ENCODE data around the gene TTLL10. TPM values are rescaled to one million over a fixed set of nuclear protein-coding genes. Genes with fewer than 3 reads are reported as not detected.

The TTLL10 gene
- total RNA-seq: not detected in 2 replicates

DNA sequence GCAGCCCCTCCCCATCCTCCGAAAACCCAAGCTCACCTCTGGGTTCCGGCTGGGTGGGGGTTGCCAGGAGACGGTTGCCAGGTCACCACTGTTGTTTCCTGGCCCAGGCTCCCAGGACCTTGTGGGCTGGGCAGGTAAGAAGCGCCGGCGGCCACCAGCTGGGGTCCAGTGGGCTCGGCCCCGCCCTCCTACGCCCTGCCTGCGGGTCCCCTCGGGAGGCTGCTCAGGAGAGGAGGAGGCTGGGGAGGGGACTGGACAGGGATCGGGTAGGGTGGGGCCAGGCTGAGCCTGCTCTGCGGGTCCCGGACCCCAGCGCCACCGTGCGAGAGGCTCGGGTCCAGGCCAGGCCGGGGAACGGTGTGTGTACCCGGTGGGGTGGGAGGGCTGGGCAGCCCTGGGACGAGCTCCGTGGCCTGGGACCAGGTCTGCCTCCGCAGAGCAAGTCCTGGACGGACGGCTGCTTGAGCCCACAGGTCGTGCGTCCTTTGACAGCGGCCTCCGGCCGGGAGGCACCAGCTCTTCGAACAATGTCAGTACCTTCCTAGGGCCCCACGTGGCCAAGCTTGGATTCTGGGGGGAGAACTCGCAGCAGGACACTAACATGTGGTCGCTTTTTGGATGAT lies at the start of gene TTLL10:
Gene TTLL10, plus strand, starts transcription at position 88 of the 623 bp plus-strand sequence. CDS start 5,336 bp downstream, outside the sequence.

GRCh38 chr1:1206376-1206965 lies 32.8 kb downstream of the TTLL10 start, which contains the start of gene TNFRSF18:
TSS of gene TNFRSF18 (minus strand) at chr1:1206592. CDS start at chr1:1206571, 21 bp downstream.

DNA sequence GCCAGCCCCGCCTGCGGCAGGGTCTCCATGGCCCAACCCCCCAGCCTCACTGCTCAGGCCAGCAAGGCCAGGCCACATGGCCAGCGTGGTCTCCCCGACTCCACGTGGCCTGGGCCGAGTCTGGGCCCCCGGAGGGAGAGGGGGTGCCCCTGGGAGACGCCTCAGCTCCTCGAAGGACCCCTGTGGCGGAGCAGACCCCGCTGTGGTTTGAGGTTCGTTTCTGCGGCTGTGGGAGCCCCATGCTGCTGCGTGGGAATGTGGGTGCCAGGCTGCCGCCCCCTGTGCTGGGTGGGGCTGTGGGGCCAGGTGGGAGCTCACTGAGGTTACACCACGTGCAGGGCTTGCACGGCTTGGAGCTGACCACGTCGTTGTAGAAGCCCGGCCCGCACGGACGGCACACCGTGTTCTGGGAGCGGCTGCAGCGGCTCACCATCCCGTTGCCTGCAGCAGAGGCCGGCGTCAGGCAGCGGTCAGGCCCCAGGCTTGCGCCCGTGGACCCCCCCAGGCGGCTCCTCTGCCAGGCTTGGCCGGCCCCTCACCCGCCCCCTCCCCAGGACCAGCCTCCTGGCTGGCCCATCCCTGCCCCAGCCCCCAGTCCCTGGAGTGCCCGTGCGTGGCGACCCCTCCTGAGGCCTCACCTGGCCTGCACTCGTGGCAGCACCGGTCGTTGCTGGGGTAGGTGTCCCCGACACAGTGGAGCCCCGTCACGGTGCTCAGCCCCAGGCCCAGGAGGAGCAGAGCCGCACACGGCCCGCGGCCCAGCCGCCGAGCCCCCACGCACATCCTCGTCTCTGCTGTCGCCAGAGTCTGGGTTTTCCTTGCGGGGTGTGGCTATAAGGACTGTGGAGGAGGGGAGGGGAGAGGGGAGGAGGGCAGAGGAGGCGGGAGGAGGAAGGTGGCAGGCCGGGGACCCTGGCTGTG lies 39.9 kb downstream of the TTLL10 start, which contains the start of gene TNFRSF4:
Gene TNFRSF4, minus strand, starts transcription at position 809 of the 921 bp plus-strand sequence. Its CDS starts 26 bp downstream, at position 783.

DNA sequence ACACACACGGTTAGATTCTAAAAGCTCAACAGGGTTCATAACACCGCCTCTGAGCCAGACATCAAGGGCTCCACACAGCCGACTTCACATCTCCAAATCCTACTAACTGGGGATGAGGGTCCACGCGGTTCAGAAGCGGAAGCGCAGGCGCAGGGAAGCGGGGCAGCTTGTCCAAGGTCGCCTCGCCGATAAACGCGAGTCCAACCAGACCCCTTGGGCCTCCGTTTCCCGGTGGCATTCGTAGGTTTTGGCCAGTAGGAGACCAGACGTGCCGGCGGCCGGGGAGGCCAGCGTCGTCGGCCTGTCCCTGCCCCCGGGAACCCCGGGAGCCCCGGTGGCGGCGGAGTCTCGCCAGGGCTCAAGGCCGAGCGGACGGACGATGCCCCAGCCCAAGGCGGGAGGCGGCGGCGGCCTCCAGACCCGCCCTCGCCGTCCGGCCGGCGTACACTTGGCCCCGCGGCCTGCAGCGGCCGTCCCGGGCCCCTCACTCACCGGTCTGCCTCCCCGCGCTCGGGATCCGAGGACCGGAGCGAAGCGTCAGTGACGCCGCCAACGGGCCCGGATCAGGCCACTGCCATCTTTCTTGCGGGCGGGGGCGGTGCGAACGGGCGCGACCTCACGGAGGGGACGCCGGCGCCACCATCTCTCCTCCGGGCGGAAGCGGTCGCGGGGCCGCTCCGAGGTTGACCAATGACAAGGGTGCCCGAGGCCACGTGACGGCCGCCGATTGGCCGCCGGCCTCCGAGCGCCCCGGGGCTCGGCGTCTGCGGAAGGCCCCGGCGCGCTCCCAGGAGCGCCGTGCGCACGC lies 57.9 kb downstream of the TTLL10 start, which contains the start of gene SDF4:
Gene SDF4, minus strand, starts transcription at position 602 of the 808 bp plus-strand sequence. CDS start 3,229 bp downstream, outside the sequence.

GRCh38 chr1:1232208-1232795 lies 58.6 kb downstream of the TTLL10 start, which contains the start of gene B3GALT6:
TSS of gene B3GALT6 (plus strand) at chr1:1232237. CDS start at chr1:1232279, 42 bp downstream.

DNA sequence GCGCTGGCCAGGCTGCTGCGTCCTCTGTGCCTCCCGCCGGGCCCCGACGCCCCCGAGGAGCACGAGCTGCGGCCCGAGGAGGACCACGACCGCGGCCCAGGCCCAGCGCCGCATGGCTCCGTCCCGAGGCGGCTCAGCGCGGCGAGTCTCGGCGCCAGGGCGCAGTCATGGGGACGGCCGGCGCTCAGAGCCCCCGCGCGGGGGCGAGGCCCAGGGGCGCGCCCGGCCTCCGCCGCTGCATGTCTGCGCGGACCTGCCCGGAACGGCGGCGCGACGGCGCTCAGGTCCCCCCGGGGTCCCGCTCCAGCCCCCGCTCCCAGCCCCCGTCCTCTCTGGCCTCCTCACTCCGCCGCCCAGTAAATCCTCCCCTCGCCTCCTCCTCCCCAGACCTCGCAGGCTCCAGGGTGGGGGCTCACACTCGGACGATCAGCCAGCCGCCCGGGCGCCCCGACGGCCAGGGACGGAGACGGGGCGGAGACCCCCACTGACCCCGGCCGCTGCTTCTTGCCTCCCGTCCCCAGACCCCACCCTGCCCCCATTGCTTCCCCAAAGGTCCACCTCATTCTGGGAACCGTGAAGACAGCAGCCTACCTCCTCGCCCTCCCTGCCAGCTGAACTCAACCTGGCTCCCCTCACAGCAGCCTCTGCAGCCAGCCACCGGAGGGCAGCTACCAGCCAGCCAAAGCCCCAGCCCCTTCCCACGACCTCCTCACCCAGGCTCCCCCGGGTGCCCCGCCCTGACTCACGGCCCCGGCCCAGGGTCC lies 73.1 kb downstream of the TTLL10 start, which contains the start of gene C1QTNF12:
Gene C1QTNF12, minus strand, starts transcription at position 146 of the 764 bp plus-strand sequence. Its CDS starts 32 bp downstream, at position 114.

Other genes starting within 250 kb of the TTLL10 start
- 4.5 and 5.8 TPM in 2 replicates for gene SAMD11, start 250.0 kb upstream of the TTLL10 start, total RNA-seq
- 57.2 and 178 TPM in 2 replicates for gene NOC2L, start 214.6 kb upstream of the TTLL10 start, total RNA-seq
- 5.0 and 7.9 TPM in 2 replicates for gene KLHL17, start 213.3 kb upstream of the TTLL10 start, total RNA-seq
- gene PLEKHN1, start 207.4 kb upstream of the TTLL10 start, total RNA-seq: 0.28 and 0.58 TPM in 2 replicates
- 0.38 and 8.5 TPM in 2 replicates for gene PERM1, start 191.8 kb upstream of the TTLL10 start, total RNA-seq
- 4.2 and 7.6 TPM in 2 replicates for gene HES4, start 173.8 kb upstream of the TTLL10 start, total RNA-seq
- gene ISG15, start 160.4 kb upstream of the TTLL10 start, total RNA-seq: 48.8 and 104 TPM in 2 replicates
- gene AGRN, start 153.8 kb upstream of the TTLL10 start, total RNA-seq: 25.9 and 49.3 TPM in 2 replicates
- gene RNF223, start 99.6 kb upstream of the TTLL10 start, total RNA-seq: not detected in 2 replicates
- gene C1orf159, start 57.8 kb upstream of the TTLL10 start, total RNA-seq: 4.4 and 5.4 TPM in 2 replicates
- gene TNFRSF18, start 32.7 kb downstream of the TTLL10 start, total RNA-seq: 0.28 TPM in 1 of 2 replicates, not detected in the other
- not detected in 2 replicates for gene TNFRSF4, start 40.3 kb downstream of the TTLL10 start, total RNA-seq
- 90.1 and 109 TPM in 2 replicates for gene SDF4, start 58.1 kb downstream of the TTLL10 start, total RNA-seq
- 28.2 and 31.2 TPM in 2 replicates for gene B3GALT6, start 58.4 kb downstream of the TTLL10 start, total RNA-seq
- gene C1QTNF12, start 72.8 kb downstream of the TTLL10 start, total RNA-seq: 0.38 and 0.85 TPM in 2 replicates
- gene UBE2J2, start 100.0 kb downstream of the TTLL10 start, total RNA-seq: 31.3 and 43.5 TPM in 2 replicates
- 0.58 and 1.4 TPM in 2 replicates for gene SCNN1D, start 106.6 kb downstream of the TTLL10 start, total RNA-seq
- gene ACAP3, start 134.1 kb downstream of the TTLL10 start, total RNA-seq: 33.0 and 34.3 TPM in 2 replicates
- 8.7 and 22.8 TPM in 2 replicates for gene PUSL1, start 134.7 kb downstream of the TTLL10 start, total RNA-seq
- gene INTS11, start 150.8 kb downstream of the TTLL10 start, total RNA-seq: 34.1 and 42.0 TPM in 2 replicates
- gene CPTP, start 150.9 kb downstream of the TTLL10 start, total RNA-seq: 9.0 and 11.5 TPM in 2 replicates
- gene TAS1R3, start 157.4 kb downstream of the TTLL10 start, total RNA-seq: under 0.01 TPM in 2 replicates
- 86.0 and 119 TPM in 2 replicates for gene DVL1, start 175.5 kb downstream of the TTLL10 start, total RNA-seq
- gene MXRA8, start 184.7 kb downstream of the TTLL10 start, total RNA-seq: 121 and 141 TPM in 2 replicates
- gene AURKAIP1, start 201.3 kb downstream of the TTLL10 start, total RNA-seq: 82.6 and 152 TPM in 2 replicates
- 63.8 and 140 TPM in 2 replicates for gene CCNL2, start 225.5 kb downstream of the TTLL10 start, total RNA-seq
- 58.9 and 129 TPM in 2 replicates for gene MRPL20, start 233.4 kb downstream of the TTLL10 start, total RNA-seq
- under 0.01 TPM in 2 replicates for gene ANKRD65, start 247.4 kb downstream of the TTLL10 start, total RNA-seq